NCI-H345 (cell line): ENCODE measurements around the gene CD164.
"Not testable (repeated sequence)": the region's sequence is repeated elsewhere in the genome, so short reads cannot be mapped to it uniquely, and the experiment has no call there.

Experiments
- DNase-seq: peaks from one replicate; lab custom pipeline; 2025; lab: John Stamatoyannopoulos, UW

The CD164 gene

GRCh38 chr6:109342911-109343310 lies 39.4 kb downstream of the CD164 start:
- no peak for DNase-seq

GRCh38 chr6:109342506-109342905 lies 39.8 kb downstream of the CD164 start:
- DNase-seq = no peak

- DNase-seq = no peak
These were observed 41.5 kb downstream of the CD164 start for GRCh38 chr6:109340811-109341210.

- DNase-seq = no peak
These were observed 42.2 kb downstream of the CD164 start for GRCh38 chr6:109339906-109340678.

GRCh38 chr6:109336221-109336961 lies 45.9 kb downstream of the CD164 start:
- DNase-seq = peak; percentile 8

GRCh38 chr6:109333870-109334269 lies 48.4 kb downstream of the CD164 start:
- not testable (repeated sequence) for DNase-seq

GRCh38 chr6:109332748-109333147 lies 49.5 kb downstream of the CD164 start:
- DNase-seq = no peak

GRCh38 chr6:109331081-109331480 lies 51.2 kb downstream of the CD164 start:
- DNase-seq = no peak

- DNase-seq = no peak
These were observed 52.0 kb downstream of the CD164 start for GRCh38 chr6:109330263-109330662.

GRCh38 chr6:109328629-109329028 lies 53.6 kb downstream of the CD164 start:
- DNase-seq = no peak

GRCh38 chr6:109327959-109328358 lies 54.3 kb downstream of the CD164 start:
- no peak for DNase-seq

- no peak for DNase-seq
These were observed 54.8 kb downstream of the CD164 start for GRCh38 chr6:109327491-109327890.

GRCh38 chr6:109326351-109326750 lies 55.9 kb downstream of the CD164 start:
- no peak for DNase-seq

GRCh38 chr6:109325400-109325801 lies 56.9 kb downstream of the CD164 start:
- DNase-seq = no peak

- no peak for DNase-seq
These were observed 59.0 kb downstream of the CD164 start for GRCh38 chr6:109323241-109323640.

GRCh38 chr6:109322825-109323224 lies 59.4 kb downstream of the CD164 start:
- no peak for DNase-seq

GRCh38 chr6:109321752-109322151 lies 60.5 kb downstream of the CD164 start:
- no peak for DNase-seq

- no peak for DNase-seq
These were observed 62.2 kb downstream of the CD164 start for GRCh38 chr6:109320072-109320471.

GRCh38 chr6:109318328-109318876 lies 63.9 kb downstream of the CD164 start:
- peak; percentile 77 for DNase-seq

GRCh38 chr6:109316909-109317308 lies 65.4 kb downstream of the CD164 start:
- DNase-seq = no peak
